BJ (cell line): Measurements from ENCODE around the gene MT1B. TPM values are rescaled to one million over a fixed set of nuclear protein-coding genes. Genes with fewer than 3 reads are reported as not detected.
"Not testable (repeated sequence)": the region's sequence is repeated elsewhere in the genome, so short reads cannot be mapped to it uniquely, and the experiment has no call there.

ENCODE experiments used
- CTCF ChIA-PET: fragments of 350-600 bp; formaldehyde crosslinking; extraction: SDS; loops from one replicate; lab custom pipeline; 2021; ENCODE audit warnings: antibody characterized with exemption, inconsistent platforms; lab: Yijun Ruan, JAX
- POLR2A ChIA-PET: fragments of 300-600 bp; sonication (Branson Sonifier 250); formaldehyde crosslinking; extraction: SDS; loops from one replicate; lab custom pipeline; 2021; ENCODE audit warnings: antibody characterized with exemption; lab: Charles Lee
- DNase-seq: peaks from one replicate; pipeline ENCODE4 v3.0.0-alpha.2; 2011; ENCODE audit warnings: low read depth
- H3K27me3 ChIP-seq: 2 replicates; pipeline ENCODE4 v1.6.0; 2011; ENCODE audit warnings: low read length; ENCODE audit not compliant: control insufficient read depth, insufficient read depth
- H3K36me3 ChIP-seq: 2 replicates; pipeline ENCODE4 v1.5.1; 2011; ENCODE audit warnings: low read length; ENCODE audit not compliant: control insufficient read depth, insufficient read depth
- H3K4me3 ChIP-seq: 2 replicates; pipeline ENCODE4 v1.5.1; 2011; ENCODE audit warnings: low read depth, mild to moderate bottlenecking, control low read depth, low read length
- CTCF ChIP-seq: IDR thresholded peaks from 2 replicates; pipeline ENCODE4 v1.5.1; 2011; ENCODE audit warnings: low read depth, mild to moderate bottlenecking, control low read depth, inconsistent platforms, low read length, moderate library complexity; ENCODE audit not compliant: insufficient read depth
- polyA plus RNA-seq: library from polyadenylated mRNA; depleted of rRNA; stranded (reverse); fragments of >200 nt; gene quantifications from 2 replicates; pipeline ENCODE4 v1.2.3, GENCODE V29; 2011

Gene MT1B
- polyA plus RNA-seq, 1 experiment, result not detected

- no peaks in the 10 kb centered on the region for H3K36me3 ChIP-seq
- H3K27me3 ChIP-seq, result peaks cover 72% of the 10 kb centered on the region
- no peak for DNase-seq
- no peak for TF ChIP-seq CTCF
- no peak within 1 kb of the TSS for H3K4me3 ChIP-seq
- ChIA-PET POLR2A (no interaction called here), CTCF (interaction anchor here (1.2 kb wide), 1 partner anchor 34 kb away, joined by 3 read pairs; no protein-coding TSS in a partner anchor)
These were observed 16.2 kb downstream of the MT1B start, which contains the start of gene MT1G for GRCh38 chr16:56667581-56668571. TSS of gene MT1G (minus strand) at chr16:56668065. CDS start at chr16:56667993, 72 bp downstream.

- CTCF ChIA-PET, result interaction anchor here (1.2 kb wide), 1 partner anchor 33 kb away, joined by 3 read pairs; no protein-coding TSS in a partner anchor
- H3K36me3 ChIP-seq, result no peaks in the 10 kb centered on the region
- no peak for DNase-seq
- H3K4me3 ChIP-seq, result no peak within 1 kb of the TSS
- TF ChIP-seq CTCF, result no peak
- H3K27me3 ChIP-seq, result peaks cover 68% of the 10 kb centered on the region
- POLR2A ChIA-PET, result interaction anchor here (0.6 kb wide), 1 partner anchor 12 kb away, joined by 16 read pairs; no protein-coding TSS in a partner anchor
These were observed 17.5 kb downstream of the MT1B start, which contains the start of gene MT1H for GRCh38 chr16:56669005-56669839. TSS of gene MT1H (plus strand) at chr16:56669814. CDS start at chr16:56669885, 71 bp downstream.

- no peak for DNase-seq
- ChIA-PET POLR2A (no interaction called here), CTCF (interaction anchor here (1.2 kb wide), 1 partner anchor 32 kb away, joined by 4 read pairs; no protein-coding TSS in a partner anchor)
- Histone ChIP-seq H3K4me3 (no peak overlapping the region), H3K27me3 (peaks cover 61% of the 10 kb centered on the region), H3K36me3 (no peaks in the 10 kb centered on the region)
- no peak for TF ChIP-seq CTCF
These were observed 18.3 kb downstream of the MT1B start for GRCh38 chr16:56669840-56670619.

- no peaks in the 10 kb centered on the region for H3K36me3 ChIP-seq
- no peak for TF ChIP-seq CTCF
- POLR2A ChIA-PET, result no interaction called here
- CTCF ChIA-PET, result interaction anchor here (1.2 kb wide), 1 partner anchor 31 kb away, joined by 4 read pairs; no protein-coding TSS in a partner anchor
- peaks cover 60% of the 10 kb centered on the region for H3K27me3 ChIP-seq
- no peak for DNase-seq
- H3K4me3 ChIP-seq, result no peak overlapping the region
These were observed 18.9 kb downstream of the MT1B start for GRCh38 chr16:56670620-56670934.

- POLR2A ChIA-PET, H3K36me3 ChIP-seq, DNase-seq, H3K4me3 ChIP-seq: not testable (repeated sequence)
- peaks cover 54% of the 10 kb centered on the region for H3K27me3 ChIP-seq
- CTCF ChIA-PET, result interaction anchor here (1.1 kb wide), 1 partner anchor 30 kb away, joined by 3 read pairs; no protein-coding TSS in a partner anchor
These were observed 20.0 kb downstream of the MT1B start for GRCh38 chr16:56671691-56672090.

- CTCF ChIA-PET, result interaction anchor here (0.6 to 2.6 kb wide), 4 partner anchors 12 to 121 kb away, joined by 3 to 12 read pairs (median 4); partner anchors contain the start of gene MT1X
- DNase-seq, H3K4me3 ChIP-seq, POLR2A ChIA-PET, H3K36me3 ChIP-seq: not testable (repeated sequence)
- H3K27me3 ChIP-seq, result peaks cover 51% of the 10 kb centered on the region
These were observed 20.5 kb downstream of the MT1B start for GRCh38 chr16:56672171-56672570.
